Astrocyte (in vitro differentiated cells and primary cell): ENCODE measurements around the gene CPB2. TPM values are rescaled to one million over a fixed set of nuclear protein-coding genes. Genes with fewer than 3 reads are reported as not detected.

Experiments used
- DNase-seq: peaks from one replicate; pipeline ENCODE4 v3.0.0-alpha.2; 2010; ENCODE audit warnings: low read depth
- FAIRE-seq: peaks from 2 replicates; lab custom pipeline; 2011; peaks lifted over from hg19 to GRCh38; lab: Jason Lieb, UNC
- H2AFZ ChIP-seq: 2 replicates; pipeline ENCODE4 v1.6.0; 2012; ENCODE audit warnings: low read depth, low read length, inconsistent platforms
- H3K27ac ChIP-seq: 2 replicates; pipeline ENCODE4 v1.5.1; 2011; ENCODE audit warnings: low read depth, low read length, inconsistent platforms
- H3K27me3 ChIP-seq: 2 replicates; pipeline ENCODE4 v1.6.0; 2011; ENCODE audit warnings: low read length, inconsistent platforms; ENCODE audit not compliant: insufficient read depth
- H3K36me3 ChIP-seq: 2 replicates; pipeline ENCODE4 v1.5.1; 2011; ENCODE audit warnings: low read length, inconsistent platforms; ENCODE audit not compliant: insufficient read depth
- H3K4me1 ChIP-seq: 2 replicates; pipeline ENCODE4 v1.5.1; 2011; ENCODE audit warnings: low read length, inconsistent platforms; ENCODE audit not compliant: insufficient read depth
- H3K4me2 ChIP-seq: 2 replicates; pipeline ENCODE4 v1.6.0; 2012; ENCODE audit warnings: low read length, inconsistent platforms
- H3K4me3 ChIP-seq: 2 replicates; pipeline ENCODE4 v1.5.1; 2011; ENCODE audit warnings: low read depth, mild to moderate bottlenecking, low read length, inconsistent platforms; ENCODE audit not compliant: insufficient read depth
- H3K79me2 ChIP-seq: 2 replicates; pipeline ENCODE4 v1.6.0; 2012; ENCODE audit warnings: mild to moderate bottlenecking, low read length, inconsistent platforms; ENCODE audit not compliant: insufficient read depth
- H3K9ac ChIP-seq: 2 replicates; pipeline ENCODE4 v1.6.0; 2012; ENCODE audit warnings: mild to moderate bottlenecking, low read length, inconsistent platforms
- H3K9me3 ChIP-seq: 2 replicates; pipeline ENCODE4 v1.5.1; 2012; ENCODE audit warnings: low read depth, mild to moderate bottlenecking, low read length, inconsistent platforms; ENCODE audit not compliant: insufficient read depth
- H4K20me1 ChIP-seq: 2 replicates; pipeline ENCODE4 v1.6.0; 2012; ENCODE audit warnings: low read length, inconsistent platforms; ENCODE audit not compliant: insufficient read depth
- H3K27ac Mint-ChIP-seq: one replicate; pipeline ENCODE4 v1.8.0; 2021; ENCODE audit warnings: mild to moderate bottlenecking, mixed read lengths; ENCODE audit not compliant: unreplicated experiment
- H3K27me3 Mint-ChIP-seq: one replicate; pipeline ENCODE4 v1.8.0; 2021; ENCODE audit warnings: low read depth, mixed read lengths; ENCODE audit not compliant: unreplicated experiment
- H3K36me3 Mint-ChIP-seq: one replicate; pipeline ENCODE4 v1.8.0; 2021; ENCODE audit warnings: low read depth, mixed read lengths; ENCODE audit not compliant: unreplicated experiment
- H3K4me1 Mint-ChIP-seq: one replicate; pipeline ENCODE4 v1.8.0; 2021; ENCODE audit warnings: low read depth, mixed read lengths; ENCODE audit not compliant: unreplicated experiment
- H3K4me3 Mint-ChIP-seq: one replicate; pipeline ENCODE4 v1.8.0; 2021; ENCODE audit warnings: mild to moderate bottlenecking, moderate library complexity, mixed read lengths; ENCODE audit not compliant: unreplicated experiment
- H3K9me3 Mint-ChIP-seq: one replicate; pipeline ENCODE4 v1.8.0; 2021; ENCODE audit warnings: mild to moderate bottlenecking, mixed read lengths; ENCODE audit not compliant: unreplicated experiment
- CTCF ChIP-seq: IDR thresholded peaks from 2 replicates; pipeline ENCODE4 v1.5.1; 2011; ENCODE audit warnings: low read depth, mild to moderate bottlenecking, inconsistent platforms, low read length, moderate library complexity; ENCODE audit not compliant: insufficient read depth
- EZH2 ChIP-seq: IDR thresholded peaks from 2 replicates; pipeline ENCODE4 v1.6.1; 2012; ENCODE audit warnings: mild to moderate bottlenecking, low read length, inconsistent platforms; ENCODE audit not compliant: insufficient read depth
- total RNA-seq: library from RNA; stranded (reverse); gene quantifications from 2 replicates; pipeline ENCODE4 v1.2.1, GENCODE V29; 2021

The CPB2 gene
- total RNA-seq, 1 donor from 2014 or later: not detected

DNA sequence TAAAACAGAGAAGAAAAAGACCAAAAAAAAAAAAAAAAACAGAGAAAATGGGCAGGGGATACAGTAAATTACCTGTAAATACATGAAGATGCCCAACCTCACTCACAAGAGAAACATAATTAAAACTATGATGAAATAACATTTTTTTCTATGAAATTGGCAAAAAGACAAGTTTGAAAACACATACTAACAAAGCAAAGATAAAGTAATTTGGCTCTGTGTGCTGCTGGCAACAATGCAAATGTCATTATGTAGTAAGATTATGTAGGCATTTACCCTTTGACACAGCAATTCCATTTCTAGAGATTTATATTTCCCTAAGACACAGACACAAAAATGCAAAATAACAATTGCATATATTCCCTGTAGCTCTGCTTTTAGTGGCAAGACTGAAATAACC lies 72.5 kb downstream of the CPB2 start:
- Histone ChIP-seq H3K4me2 (no peak overlapping the region), H3K27me3 (no peaks in the 10 kb centered on the region), H2AFZ (no peak overlapping the region), H3K4me3 (no peak overlapping the region), H4K20me1 (peaks cover 39% of the 10 kb centered on the region), H3K9ac (no peak overlapping the region), H3K36me3 (no peaks in the 10 kb centered on the region), H3K9me3 (no peaks in the 10 kb centered on the region), H3K27ac (no peak overlapping the region), H3K79me2 (peaks cover 72% of the 10 kb centered on the region), H3K4me1 (no peaks in the 10 kb centered on the region)
- Mint-ChIP-seq H3K4me3 (no peak overlapping the region), H3K27me3 (no peaks in the 10 kb centered on the region), H3K4me1 (no peaks in the 10 kb centered on the region), H3K36me3 (peaks cover 21% of the 10 kb centered on the region), H3K9me3 (no peaks in the 10 kb centered on the region), H3K27ac (no peak overlapping the region)
- TF ChIP-seq CTCF (no peak), EZH2 (no peak)
- FAIRE-seq: no peak
- no peak for DNase-seq

DNA sequence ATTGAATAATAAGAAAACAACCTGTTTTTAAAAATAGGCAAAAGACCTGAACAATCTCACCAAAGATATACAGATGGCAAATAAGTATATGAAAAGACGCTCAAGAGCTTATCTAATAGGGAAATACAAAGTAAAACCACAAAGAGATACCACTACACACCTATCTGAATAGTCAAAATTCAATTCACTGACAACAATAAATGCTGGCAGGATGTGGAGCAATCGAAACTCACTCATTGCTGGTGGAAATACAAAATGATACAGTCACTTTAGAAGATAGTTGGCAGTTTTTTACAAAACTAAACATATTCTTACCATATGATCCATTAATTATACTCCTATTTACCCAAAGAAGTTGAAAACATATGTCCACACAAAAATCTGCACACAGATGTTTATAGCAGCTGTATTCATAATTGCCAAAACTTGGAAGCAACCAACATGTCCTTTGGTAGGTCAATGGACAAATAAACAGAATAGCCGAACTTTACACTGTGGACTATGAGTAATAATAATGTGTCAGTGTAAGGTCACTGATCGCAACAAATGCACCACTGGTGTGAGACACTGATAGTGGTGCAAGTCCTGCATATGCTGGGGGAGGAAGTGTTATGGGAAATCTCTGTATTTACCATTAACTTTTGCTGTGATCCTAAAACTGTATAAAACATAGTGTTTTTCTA lies 73.1 kb downstream of the CPB2 start:
- H3K9ac ChIP-seq: no peak overlapping the region

More for the DNA sequence above, 73.1 kb downstream of the CPB2 start:
- Histone ChIP-seq H3K27me3 (no peaks in the 10 kb centered on the region), H2AFZ (no peak overlapping the region), H3K9me3 (no peaks in the 10 kb centered on the region), H3K79me2 (peaks cover 75% of the 10 kb centered on the region), H3K4me3 (no peak overlapping the region), H3K36me3 (no peaks in the 10 kb centered on the region), H4K20me1 (peaks cover 44% of the 10 kb centered on the region), H3K27ac (no peak overlapping the region), H3K4me2 (no peak overlapping the region), H3K4me1 (no peaks in the 10 kb centered on the region)
- Mint-ChIP-seq H3K4me3 (no peak overlapping the region), H3K9me3 (no peaks in the 10 kb centered on the region), H3K4me1 (no peaks in the 10 kb centered on the region), H3K27ac (no peak overlapping the region), H3K36me3 (peaks cover 21% of the 10 kb centered on the region), H3K27me3 (no peaks in the 10 kb centered on the region)
- peak; percentile 37 for FAIRE-seq
- DNase-seq: no peak
- TF ChIP-seq CTCF (no peak), EZH2 (no peak)
